Ishikawa (cell line): ENCODE results near the gene CCDC15.

Source experiments
- RAD21 ChIP-seq: IDR thresholded peaks from 2 replicates; pipeline ENCODE4 v1.6.1; 2012; ENCODE audit warnings: low read depth
- YY1 ChIP-seq: IDR thresholded peaks from 2 replicates; pipeline ENCODE4 v1.6.1; 2012; ENCODE audit warnings: low read depth

DNA sequence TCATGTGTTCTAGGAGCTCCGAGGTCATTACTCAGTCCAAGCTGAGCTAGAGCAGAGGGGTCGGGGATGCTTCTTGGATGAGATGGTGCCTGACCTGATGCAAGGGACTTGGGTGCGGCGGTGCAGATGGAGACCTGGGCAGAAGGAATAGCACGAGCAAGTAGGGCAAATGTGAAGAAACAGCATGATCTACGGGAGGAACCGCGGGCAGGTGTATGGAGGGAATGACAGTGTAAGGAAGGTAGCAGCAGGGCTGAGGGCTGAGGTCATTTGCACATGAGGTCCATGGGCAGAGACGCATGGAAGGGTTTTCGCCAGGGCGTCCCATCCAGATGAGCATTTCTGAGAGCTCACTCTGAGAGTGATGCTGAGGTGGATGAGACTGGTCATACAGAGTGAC is 124.0 kb downstream of the CCDC15 start:
- no peak for TF ChIP-seq YY1
- TF ChIP-seq RAD21 = no peak
